22Rv1 (cell line): Measurements from ENCODE around the gene CAPN3.

Experiments
- ZFX ChIP-seq: fragments of 450-650 bp; IDR thresholded peaks from 2 replicates; pipeline ENCODE4 v1.6.1; 2017; ENCODE audit warnings: antibody characterized with exemption, borderline replicate concordance
- TF ChIP-seq, protein P1 (sequence below): fragments of 450-650 bp; IDR thresholded peaks from 2 replicates; pipeline ENCODE4 v1.5.1; 2017; ENCODE audit warnings: mild to moderate bottlenecking

- TF ChIP-seq, protein P1, sequence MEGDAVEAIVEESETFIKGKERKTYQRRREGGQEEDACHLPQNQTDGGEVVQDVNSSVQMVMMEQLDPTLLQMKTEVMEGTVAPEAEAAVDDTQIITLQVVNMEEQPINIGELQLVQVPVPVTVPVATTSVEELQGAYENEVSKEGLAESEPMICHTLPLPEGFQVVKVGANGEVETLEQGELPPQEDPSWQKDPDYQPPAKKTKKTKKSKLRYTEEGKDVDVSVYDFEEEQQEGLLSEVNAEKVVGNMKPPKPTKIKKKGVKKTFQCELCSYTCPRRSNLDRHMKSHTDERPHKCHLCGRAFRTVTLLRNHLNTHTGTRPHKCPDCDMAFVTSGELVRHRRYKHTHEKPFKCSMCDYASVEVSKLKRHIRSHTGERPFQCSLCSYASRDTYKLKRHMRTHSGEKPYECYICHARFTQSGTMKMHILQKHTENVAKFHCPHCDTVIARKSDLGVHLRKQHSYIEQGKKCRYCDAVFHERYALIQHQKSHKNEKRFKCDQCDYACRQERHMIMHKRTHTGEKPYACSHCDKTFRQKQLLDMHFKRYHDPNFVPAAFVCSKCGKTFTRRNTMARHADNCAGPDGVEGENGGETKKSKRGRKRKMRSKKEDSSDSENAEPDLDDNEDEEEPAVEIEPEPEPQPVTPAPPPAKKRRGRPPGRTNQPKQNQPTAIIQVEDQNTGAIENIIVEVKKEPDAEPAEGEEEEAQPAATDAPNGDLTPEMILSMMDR: no peak
- TF ChIP-seq ZFX: no peak
These were observed 7.7 kb downstream of the CAPN3 start for GRCh38 chr15:42367041-42367440.
